ENCODE data around the gene CAV1.

GRCh38 chr7:116575853-116576252 lies 51.0 kb downstream of the CAV1 start:
- no peak for TF ChIP-seq CTCF (IDR thresholded peaks at IDR 0.05)
- no peak for TF ChIP-seq POLR2AphosphoS5 (IDR thresholded peaks at IDR 0.05)
- TF ChIP-seq POLR2A (IDR thresholded peaks at IDR 0.05): no peak
